Kidney (tissue), 14 donors: Measurements from ENCODE around the gene SUGCT. TPM values are rescaled to one million over a fixed set of nuclear protein-coding genes. Genes with fewer than 3 reads are reported as not detected.

ENCODE experiments used
- DNase-seq, 5 donors: peaks; one replicate each; pipeline ENCODE4 v3.0.0-alpha.2; 2013 to 2020
- FAIRE-seq: peaks from 2 replicates; lab custom pipeline; 2012; peaks lifted over from hg19 to GRCh38; lab: Jason Lieb, UNC
- H3K27ac ChIP-seq, 2 donors: one replicate each; pipeline ENCODE4 v1.7.0; 2013; ENCODE audit warnings: low read depth in 2 of 2, low read length in 2 of 2, inconsistent platforms in 1 of 2
- H3K27me3 ChIP-seq: one replicate; pipeline ENCODE4 v1.7.1; 2013; ENCODE audit warnings: low read length, inconsistent platforms; ENCODE audit not compliant: control insufficient read depth, insufficient read depth
- H3K36me3 ChIP-seq, 3 donors: one replicate each; pipeline versions ENCODE4 v1.7.0 to v1.7.1; 2013; ENCODE audit warnings: low read length in 3 of 3, control low read depth in 1 of 3, inconsistent platforms in 1 of 3; ENCODE audit not compliant: insufficient read depth in 3 of 3, control insufficient read depth in 2 of 3
- H3K4me1 ChIP-seq, 3 donors: one replicate each; pipeline versions ENCODE4 v1.7.0 to v1.7.1; 2013; ENCODE audit warnings: low read length in 3 of 3, inconsistent platforms in 1 of 3, low read depth in 1 of 3; ENCODE audit not compliant: control insufficient read depth in 2 of 3, insufficient read depth in 2 of 3
- H3K4me3 ChIP-seq, 3 donors: one replicate each; pipeline versions ENCODE4 v1.7.0 to v1.8.1; 2013; ENCODE audit warnings: low read length in 3 of 3, control low read depth in 1 of 3, inconsistent platforms in 1 of 3
- H3K9ac ChIP-seq, 3 donors: one replicate each; pipeline versions ENCODE4 v1.7.0 to v1.7.1; 2013; ENCODE audit warnings: low read length in 3 of 3, control low read depth in 1 of 3, inconsistent platforms in 1 of 3
- H3K9me3 ChIP-seq, 3 donors: one replicate each; pipeline versions ENCODE4 v1.7.0 to v1.7.1; 2013; ENCODE audit warnings: low read length in 3 of 3, control low read depth in 1 of 3, inconsistent platforms in 1 of 3; ENCODE audit not compliant: control insufficient read depth in 2 of 3, insufficient read depth in 1 of 3
- intact Hi-C: fragments of 100-400 bp; cut with DNase I; formaldehyde crosslinking; loops from one replicate; pipeline ENCODE4 v1.11.1; 2022
- polyA plus RNA-seq: library from polyadenylated mRNA; stranded (reverse); fragments of 350-450 nt; fragmentation: Illumina TruSeq; extraction: RNeasy Lipid Tissue Mini Kit (QIAGEN cat#74804); gene quantifications from one replicate; pipeline ENCODE4 v1.2.3, GENCODE V29; 2014; ENCODE audit warnings: low read depth, low replicate concordance; ENCODE audit not compliant: insufficient read depth
- total RNA-seq: library from RNA; stranded (reverse); fragmentation: NEBNext Ultra II Directional; extraction: Animal tissue kit (Norgen Biotek cat#: 25700); gene quantifications from one replicate; pipeline ENCODE4 v1.2.1, GENCODE V29; 2021
- TF ChIP-seq, protein P1 (sequence below): IDR thresholded peaks from 3 replicates; pipeline ENCODE4 v1.5.1; 2012; ENCODE audit warnings: mild to moderate bottlenecking, moderate library complexity, borderline replicate concordance; ENCODE audit not compliant: insufficient read depth; ENCODE audit errors: extremely low read depth
- donor health status: control.
- donor health status: control.
- donor health status: control.
- donor health status: control.
- donor health status: control.
- donor health status: DM: yes; HTN: yes; CAD: no.
- donor health status: Normal renal cell carcinoma (clear cell type).

Gene SUGCT
- total and polyA plus RNA-seq, 2 donors from 2014 or later, result 7.6 to 45.1 TPM

- Histone ChIP-seq H3K27ac (no peak overlapping the region), H3K9me3 (no peaks in the 10 kb centered on the region), H3K36me3 (no peaks in the 10 kb centered on the region), H3K9ac (no peak overlapping the region), H3K27me3 (no peaks in the 10 kb centered on the region), H3K4me1 (no peaks in the 10 kb centered on the region), H3K4me3 (no peak overlapping the region)
- intact Hi-C loops, result no loop called here
- TF ChIP-seq, protein P1, sequence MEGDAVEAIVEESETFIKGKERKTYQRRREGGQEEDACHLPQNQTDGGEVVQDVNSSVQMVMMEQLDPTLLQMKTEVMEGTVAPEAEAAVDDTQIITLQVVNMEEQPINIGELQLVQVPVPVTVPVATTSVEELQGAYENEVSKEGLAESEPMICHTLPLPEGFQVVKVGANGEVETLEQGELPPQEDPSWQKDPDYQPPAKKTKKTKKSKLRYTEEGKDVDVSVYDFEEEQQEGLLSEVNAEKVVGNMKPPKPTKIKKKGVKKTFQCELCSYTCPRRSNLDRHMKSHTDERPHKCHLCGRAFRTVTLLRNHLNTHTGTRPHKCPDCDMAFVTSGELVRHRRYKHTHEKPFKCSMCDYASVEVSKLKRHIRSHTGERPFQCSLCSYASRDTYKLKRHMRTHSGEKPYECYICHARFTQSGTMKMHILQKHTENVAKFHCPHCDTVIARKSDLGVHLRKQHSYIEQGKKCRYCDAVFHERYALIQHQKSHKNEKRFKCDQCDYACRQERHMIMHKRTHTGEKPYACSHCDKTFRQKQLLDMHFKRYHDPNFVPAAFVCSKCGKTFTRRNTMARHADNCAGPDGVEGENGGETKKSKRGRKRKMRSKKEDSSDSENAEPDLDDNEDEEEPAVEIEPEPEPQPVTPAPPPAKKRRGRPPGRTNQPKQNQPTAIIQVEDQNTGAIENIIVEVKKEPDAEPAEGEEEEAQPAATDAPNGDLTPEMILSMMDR, result no peak
- no peak for FAIRE-seq
- DNase-seq, result no peak
These were observed 476.5 kb downstream of the SUGCT start for GRCh38 chr7:40611095-40611871.

DNA sequence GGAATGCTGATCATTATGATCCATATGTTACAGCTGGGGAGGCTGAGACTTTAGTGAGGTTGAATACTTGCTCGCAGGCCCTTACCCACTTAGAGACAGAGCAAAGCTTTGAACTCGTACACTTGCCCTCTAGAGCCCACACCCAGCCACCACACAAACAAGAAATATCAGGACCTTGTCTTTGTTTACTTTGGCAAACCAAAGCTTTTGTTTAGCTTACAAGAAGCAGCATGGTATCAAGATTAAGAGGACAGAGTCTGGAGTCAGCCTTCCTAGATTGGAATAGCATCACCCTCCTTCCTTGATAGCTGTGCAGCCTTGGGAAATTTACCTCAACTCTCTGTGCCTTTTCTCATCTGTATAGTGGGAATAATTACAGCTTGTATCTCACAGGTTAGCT is 477.5 kb downstream of the SUGCT start:
- intact Hi-C loops, result no loop called here
- no peak overlapping the region for H3K4me3 ChIP-seq
- no peaks in the 10 kb centered on the region for H3K27me3 ChIP-seq
- TF ChIP-seq, protein P1, result no peak
- DNase-seq (no peak), FAIRE-seq (no peak)
- no peaks in the 10 kb centered on the region for H3K4me1 ChIP-seq
- H3K9ac ChIP-seq, result no peak overlapping the region
- no peak overlapping the region for H3K27ac ChIP-seq
- H3K36me3 ChIP-seq, result no peaks in the 10 kb centered on the region
- no peaks in the 10 kb centered on the region for H3K9me3 ChIP-seq

GRCh38 chr7:40619647-40620046 is 484.8 kb downstream of the SUGCT start:
- Histone ChIP-seq H3K4me1 (no peaks in the 10 kb centered on the region), H3K4me3 (no peak overlapping the region), H3K9me3 (no peaks in the 10 kb centered on the region), H3K36me3 (no peaks in the 10 kb centered on the region), H3K27ac (no peak overlapping the region), H3K27me3 (no peaks in the 10 kb centered on the region), H3K9ac (no peak overlapping the region)
- no peak for FAIRE-seq
- TF ChIP-seq, protein P1, result no peak
- intact Hi-C loops, result no loop called here
- DNase-seq, result no peak
